ENCODE data around the gene KRTAP10-6. TPM values are rescaled to one million over a fixed set of nuclear protein-coding genes. Genes with fewer than 3 reads are reported as not detected.

The KRTAP10-6 gene
- total and polyA plus RNA-seq, 2 donors (not counting 1 experiment from before 2014, with no cell fraction given) = not detected

GRCh38 chr21:44579833-44580144, 12.5 kb downstream of the KRTAP10-6 start:
- Histone ChIP-seq H3K4me3 (replicated peaks in 1 of 4; ENCODE audit: control extremely low read depth in 1 of 4, insufficient read depth in 1 of 4, low read depth in 3 of 4, low read length in 4 of 4) (no peak overlapping the region), H3K4me2 (ENCODE audit: extremely low read depth, insufficient read depth, low read length) (no peak overlapping the region), H4K20me1 (ENCODE audit: control insufficient read depth, extremely low read depth, insufficient read depth, low read length) (no peaks in the 10 kb centered on the region), H2AFZ (ENCODE audit: low read length) (no peak overlapping the region), H3K36me3 (ENCODE audit: control insufficient read depth, insufficient read depth, low read length) (no peaks in the 10 kb centered on the region), H3K79me2 (ENCODE audit: control insufficient read depth, insufficient read depth, low read length) (no peaks in the 10 kb centered on the region), H3K27me3 (ENCODE audit: control insufficient read depth, insufficient read depth, low read length) (no peaks in the 10 kb centered on the region), H3K4me1 (ENCODE audit: control insufficient read depth, extremely low read depth, insufficient read depth, low read length) (no peaks in the 10 kb centered on the region), H3K9ac (ENCODE audit: insufficient read depth, low read length) (no peak overlapping the region), H3K9me3 (ENCODE audit: control insufficient read depth, insufficient read depth, low read depth, low read length) (no peaks in the 10 kb centered on the region), H3K27ac (ENCODE audit: insufficient read depth, low read length) (no peak overlapping the region)
- no peak for DNase-seq (ENCODE audit: low read depth in 2 of 2)
- TF ChIP-seq EZH2 (IDR thresholded peaks at IDR 0.05; ENCODE audit: low read length, missing control alignments) = no peak

- Histone ChIP-seq H3K79me2 (ENCODE audit: control insufficient read depth, insufficient read depth, low read length) (no peaks in the 10 kb centered on the region), H3K9me3 (ENCODE audit: control insufficient read depth, insufficient read depth, low read depth, low read length) (no peaks in the 10 kb centered on the region), H3K27ac (ENCODE audit: insufficient read depth, low read length) (no peak overlapping the region), H2AFZ (ENCODE audit: low read length) (no peak overlapping the region), H3K36me3 (ENCODE audit: control insufficient read depth, insufficient read depth, low read length) (no peaks in the 10 kb centered on the region), H3K4me1 (ENCODE audit: control insufficient read depth, extremely low read depth, insufficient read depth, low read length) (no peaks in the 10 kb centered on the region), H3K4me2 (ENCODE audit: extremely low read depth, insufficient read depth, low read length) (no peak overlapping the region), H3K9ac (ENCODE audit: insufficient read depth, low read length) (no peak overlapping the region), H3K27me3 (ENCODE audit: control insufficient read depth, insufficient read depth, low read length) (no peaks in the 10 kb centered on the region), H3K4me3 (replicated peaks in 1 of 4; ENCODE audit: control extremely low read depth in 1 of 4, insufficient read depth in 1 of 4, low read depth in 3 of 4, low read length in 4 of 4) (no peak overlapping the region), H4K20me1 (ENCODE audit: control insufficient read depth, extremely low read depth, insufficient read depth, low read length) (no peaks in the 10 kb centered on the region)
- no peak for DNase-seq (ENCODE audit: low read depth in 2 of 2)
- no peak for TF ChIP-seq EZH2 (IDR thresholded peaks at IDR 0.05; ENCODE audit: low read length, missing control alignments)
- TF ChIP-seq, protein P1, sequence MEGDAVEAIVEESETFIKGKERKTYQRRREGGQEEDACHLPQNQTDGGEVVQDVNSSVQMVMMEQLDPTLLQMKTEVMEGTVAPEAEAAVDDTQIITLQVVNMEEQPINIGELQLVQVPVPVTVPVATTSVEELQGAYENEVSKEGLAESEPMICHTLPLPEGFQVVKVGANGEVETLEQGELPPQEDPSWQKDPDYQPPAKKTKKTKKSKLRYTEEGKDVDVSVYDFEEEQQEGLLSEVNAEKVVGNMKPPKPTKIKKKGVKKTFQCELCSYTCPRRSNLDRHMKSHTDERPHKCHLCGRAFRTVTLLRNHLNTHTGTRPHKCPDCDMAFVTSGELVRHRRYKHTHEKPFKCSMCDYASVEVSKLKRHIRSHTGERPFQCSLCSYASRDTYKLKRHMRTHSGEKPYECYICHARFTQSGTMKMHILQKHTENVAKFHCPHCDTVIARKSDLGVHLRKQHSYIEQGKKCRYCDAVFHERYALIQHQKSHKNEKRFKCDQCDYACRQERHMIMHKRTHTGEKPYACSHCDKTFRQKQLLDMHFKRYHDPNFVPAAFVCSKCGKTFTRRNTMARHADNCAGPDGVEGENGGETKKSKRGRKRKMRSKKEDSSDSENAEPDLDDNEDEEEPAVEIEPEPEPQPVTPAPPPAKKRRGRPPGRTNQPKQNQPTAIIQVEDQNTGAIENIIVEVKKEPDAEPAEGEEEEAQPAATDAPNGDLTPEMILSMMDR (conservative IDR thresholded peaks at IDR 0.05 in 1 of 2, IDR thresholded peaks at IDR 0.05 in 1 of 2; ENCODE audit: low read depth in 1 of 2, low read length in 2 of 2) = no peak
Measured at GRCh38 chr21:44579056-44579832, 13.1 kb downstream of the KRTAP10-6 start.

DNA sequence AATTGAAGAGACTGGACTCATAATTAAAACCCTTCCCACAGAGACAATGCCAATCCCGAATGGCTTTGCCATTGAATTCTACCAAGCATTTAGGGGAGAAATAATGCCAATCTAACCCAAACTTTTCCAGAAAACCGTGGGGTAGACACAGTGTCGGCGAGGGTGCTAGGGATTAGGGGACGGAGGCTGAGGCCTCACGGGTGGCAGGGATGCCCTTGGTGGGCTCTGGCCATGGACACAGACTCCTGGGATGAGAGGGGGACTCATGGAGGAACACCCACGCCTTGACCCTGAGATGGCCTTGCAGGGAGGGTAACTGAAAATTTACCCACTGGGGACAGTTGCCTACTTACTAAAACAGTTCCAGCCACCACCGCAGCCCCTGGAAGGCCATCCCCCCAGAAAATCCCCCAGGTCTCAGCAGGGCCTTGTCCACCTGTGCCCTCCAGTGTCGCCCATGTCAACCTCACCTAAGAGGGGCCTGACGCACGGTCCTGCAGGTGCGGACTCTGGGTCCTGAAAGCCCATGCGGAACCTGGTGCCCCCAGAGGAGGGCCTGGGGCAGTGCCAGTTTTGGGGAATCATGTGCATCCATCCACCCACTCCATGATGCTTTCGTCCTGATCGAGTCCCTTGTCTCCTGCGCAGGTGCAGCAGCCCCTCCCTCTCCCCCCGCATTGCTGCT, 13.8 kb downstream of the KRTAP10-6 start:
- Histone ChIP-seq H2AFZ (ENCODE audit: low read length) (no peak overlapping the region), H3K79me2 (ENCODE audit: control insufficient read depth, insufficient read depth, low read length) (no peaks in the 10 kb centered on the region), H4K20me1 (ENCODE audit: control insufficient read depth, extremely low read depth, insufficient read depth, low read length) (no peaks in the 10 kb centered on the region), H3K4me3 (replicated peaks in 1 of 4; ENCODE audit: control extremely low read depth in 1 of 4, insufficient read depth in 1 of 4, low read depth in 3 of 4, low read length in 4 of 4) (no peak overlapping the region), H3K4me2 (ENCODE audit: extremely low read depth, insufficient read depth, low read length) (no peak overlapping the region), H3K27me3 (ENCODE audit: control insufficient read depth, insufficient read depth, low read length) (no peaks in the 10 kb centered on the region), H3K27ac (ENCODE audit: insufficient read depth, low read length) (no peak overlapping the region), H3K9me3 (ENCODE audit: control insufficient read depth, insufficient read depth, low read depth, low read length) (no peaks in the 10 kb centered on the region), H3K9ac (ENCODE audit: insufficient read depth, low read length) (no peak overlapping the region), H3K36me3 (ENCODE audit: control insufficient read depth, insufficient read depth, low read length) (no peaks in the 10 kb centered on the region), H3K4me1 (ENCODE audit: control insufficient read depth, extremely low read depth, insufficient read depth, low read length) (no peaks in the 10 kb centered on the region)
- no peak for DNase-seq (ENCODE audit: low read depth in 2 of 2)
- TF ChIP-seq, protein P1 (conservative IDR thresholded peaks at IDR 0.05 in 1 of 2, IDR thresholded peaks at IDR 0.05 in 1 of 2; ENCODE audit: low read depth in 1 of 2, low read length in 2 of 2) = no peak
